NOMO-1 treated with DMSO at 0.1 percent for 48 hours (cell line): Measurements from ENCODE around the gene BMPR2.
"Not testable (repeated sequence)": the region's sequence is repeated elsewhere in the genome, so short reads cannot be mapped to it uniquely, and the experiment has no call there.

Experiments
- DNase-seq: peaks from one replicate; lab custom pipeline; 2025; ENCODE audit not compliant: unreplicated experiment; lab: John Stamatoyannopoulos, UW

The BMPR2 gene

DNA sequence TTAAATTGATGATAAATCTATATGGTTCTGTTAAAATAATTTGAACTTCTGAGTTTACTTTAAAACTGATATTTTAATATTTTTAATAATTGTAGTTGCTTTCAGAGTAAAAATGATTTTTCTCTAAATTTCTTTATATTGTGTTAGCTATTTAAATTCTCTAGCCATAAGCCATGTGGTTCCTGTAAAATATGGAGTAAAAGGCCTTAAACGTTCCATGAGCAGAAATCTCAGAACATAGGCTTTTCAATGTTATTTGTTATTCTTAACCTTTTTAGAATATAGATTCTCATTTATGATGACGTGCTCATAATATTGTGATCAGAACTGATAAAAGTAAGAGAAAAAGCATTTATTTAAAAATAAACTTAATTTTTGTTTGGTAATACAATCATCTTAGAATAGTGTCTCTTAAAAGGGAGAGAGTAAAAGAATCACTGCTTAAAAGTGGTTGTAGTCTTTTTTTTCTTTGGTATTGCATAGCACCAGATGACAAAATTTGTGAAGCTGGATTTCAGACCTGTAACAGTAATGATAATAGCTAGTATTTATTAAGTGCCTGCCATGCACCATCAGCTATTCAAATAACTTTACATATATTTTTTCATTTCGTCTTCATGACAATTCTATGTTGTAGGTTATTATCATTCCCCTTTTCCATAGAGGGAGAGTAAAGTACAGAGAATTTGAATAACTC is 2.7 kb downstream of the BMPR2 start:
- no peak for DNase-seq

DNA sequence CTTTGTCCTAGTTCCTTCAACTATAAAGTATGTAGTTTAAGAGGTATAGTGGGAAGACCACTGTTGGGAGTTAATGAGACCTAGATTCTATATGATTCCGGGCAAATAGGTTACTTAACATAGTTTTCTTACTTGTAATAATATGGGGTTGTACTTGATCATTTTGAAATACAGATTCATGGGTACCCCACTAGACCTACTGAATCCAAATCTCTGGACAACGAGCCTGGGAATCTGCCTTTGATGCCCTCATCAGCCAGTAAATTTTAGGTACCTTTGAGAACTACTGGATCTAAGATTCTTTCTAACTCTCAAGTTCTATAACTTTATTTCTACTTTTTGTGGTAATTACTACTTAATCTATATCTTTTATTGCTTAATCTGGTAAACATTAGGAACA is 6.6 kb downstream of the BMPR2 start:
- no peak for DNase-seq

DNA sequence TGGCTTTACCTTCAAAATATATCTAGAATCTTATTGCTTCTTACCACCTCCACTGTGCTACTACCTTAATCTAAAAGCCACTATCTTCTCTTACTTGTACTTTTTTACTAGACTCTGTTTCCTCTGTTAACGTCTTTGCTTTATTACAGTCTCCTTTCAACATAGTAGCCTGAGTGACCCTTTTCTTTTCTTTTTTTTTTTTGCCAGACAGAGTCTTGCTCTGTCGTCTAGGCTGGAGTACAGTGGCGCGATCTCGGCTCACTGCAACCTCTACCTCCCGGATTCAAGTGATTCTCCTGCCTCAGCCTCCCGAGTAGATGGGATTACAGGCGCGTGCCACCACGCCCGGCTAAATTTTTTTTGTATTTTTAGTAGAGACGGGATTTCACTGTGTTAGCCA is 10.4 kb downstream of the BMPR2 start:
- DNase-seq: not testable (repeated sequence)

- DNase-seq: no peak
Observed at GRCh38 chr2:202387608-202388342, 11.6 kb downstream of the BMPR2 start.

- no peak for DNase-seq
Observed at GRCh38 chr2:202400941-202401340, 24.8 kb downstream of the BMPR2 start.

- no peak for DNase-seq
Observed at GRCh38 chr2:202405798-202406197, 29.7 kb downstream of the BMPR2 start.

DNA sequence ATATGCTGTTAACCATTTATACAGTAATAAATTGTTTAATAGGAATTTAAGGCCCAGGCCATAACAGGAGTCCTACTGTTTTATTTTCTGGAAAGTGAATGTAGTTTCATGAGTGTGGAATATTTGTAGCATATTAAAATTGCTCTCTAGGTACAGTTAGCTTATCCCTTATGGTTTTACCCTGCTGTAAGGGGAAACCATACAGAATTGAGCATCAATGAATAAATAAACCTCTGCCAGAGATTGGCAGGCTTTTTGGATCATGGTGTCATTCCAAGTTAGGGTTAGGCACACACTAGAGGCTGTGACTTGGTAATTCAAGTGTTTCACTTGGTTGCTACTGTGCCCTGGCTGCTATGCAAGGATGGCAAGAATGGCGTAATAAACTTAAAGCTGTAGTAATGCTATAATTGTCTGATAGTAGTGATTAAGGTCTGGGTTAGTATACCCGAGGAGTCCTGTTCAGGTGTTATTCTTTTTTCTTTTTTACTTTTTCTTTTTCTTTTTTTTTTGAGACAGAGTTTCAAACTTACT is 30.4 kb downstream of the BMPR2 start:
- no peak for DNase-seq

GRCh38 chr2:202408546-202409140 is 32.5 kb downstream of the BMPR2 start:
- DNase-seq: no peak

GRCh38 chr2:202410092-202410491 is 34.0 kb downstream of the BMPR2 start:
- DNase-seq: no peak

- DNase-seq: no peak
Observed at GRCh38 chr2:202411097-202411496, 35.0 kb downstream of the BMPR2 start.

- no peak for DNase-seq
Observed at GRCh38 chr2:202418027-202418426, 41.9 kb downstream of the BMPR2 start.

- DNase-seq: no peak
Observed at GRCh38 chr2:202418511-202418910, 42.4 kb downstream of the BMPR2 start.

- no peak for DNase-seq
Observed at GRCh38 chr2:202423139-202423538, 47.0 kb downstream of the BMPR2 start.

DNA sequence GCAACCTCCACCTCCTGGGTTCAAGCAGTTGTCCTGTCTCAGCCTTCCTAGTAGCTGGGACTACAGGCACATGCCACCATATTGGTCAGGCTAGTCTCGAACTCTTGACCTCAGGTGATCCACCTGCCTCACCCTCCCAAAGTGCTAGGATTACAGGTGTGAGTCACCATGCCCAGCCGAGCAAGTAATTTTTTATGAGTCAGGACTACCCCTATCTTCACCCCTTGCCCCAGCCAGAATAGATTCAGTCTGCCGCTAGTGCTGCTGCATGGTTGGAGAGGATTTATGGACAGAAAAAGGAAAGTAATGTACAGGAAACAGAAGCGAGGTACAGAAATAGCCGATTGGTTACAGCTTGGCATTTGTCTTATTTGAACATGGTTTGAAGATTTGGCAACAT is 48.9 kb downstream of the BMPR2 start:
- DNase-seq: no peak

- no peak for DNase-seq
Observed at GRCh38 chr2:202426751-202427150, 50.6 kb downstream of the BMPR2 start.

DNA sequence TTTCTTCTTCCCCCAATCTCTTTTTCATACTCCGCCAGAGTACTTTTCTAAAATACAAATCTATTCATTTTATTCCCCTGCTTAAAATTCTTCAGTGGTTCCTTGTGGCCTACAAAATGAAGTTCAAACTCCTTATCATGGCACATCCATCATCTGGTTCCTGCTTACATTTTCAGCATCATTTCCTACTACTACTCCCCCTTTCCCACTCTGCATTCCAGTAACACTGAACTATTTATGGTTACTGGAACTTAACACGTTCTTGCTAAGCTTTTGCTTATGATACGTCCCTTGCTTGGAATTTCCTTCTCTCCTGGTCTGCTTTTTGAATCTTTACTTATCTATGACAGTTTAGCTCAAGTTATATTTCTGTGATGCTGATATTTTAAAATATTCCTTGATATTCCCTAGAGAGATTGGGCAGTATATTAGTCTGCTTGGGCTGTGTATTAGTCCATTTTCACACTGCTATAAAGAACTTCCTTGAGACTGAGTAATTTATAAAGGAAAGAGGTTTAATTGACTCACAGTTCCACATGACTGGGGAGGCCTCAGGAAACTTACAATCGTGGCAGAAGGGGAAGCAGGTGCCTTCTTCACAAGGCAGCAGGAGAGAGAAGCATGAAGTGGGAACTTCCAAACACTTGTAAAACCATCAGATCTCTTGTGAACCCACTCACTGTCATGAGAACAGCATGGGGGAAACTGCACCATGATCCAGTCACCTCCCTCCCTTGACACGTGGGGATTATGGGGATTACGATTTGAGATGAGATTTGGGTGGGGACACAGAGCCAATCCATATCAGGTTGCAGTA is 53.2 kb downstream of the BMPR2 start:
- DNase-seq: no peak

GRCh38 chr2:202432776-202433175 is 56.6 kb downstream of the BMPR2 start:
- DNase-seq: no peak

DNA sequence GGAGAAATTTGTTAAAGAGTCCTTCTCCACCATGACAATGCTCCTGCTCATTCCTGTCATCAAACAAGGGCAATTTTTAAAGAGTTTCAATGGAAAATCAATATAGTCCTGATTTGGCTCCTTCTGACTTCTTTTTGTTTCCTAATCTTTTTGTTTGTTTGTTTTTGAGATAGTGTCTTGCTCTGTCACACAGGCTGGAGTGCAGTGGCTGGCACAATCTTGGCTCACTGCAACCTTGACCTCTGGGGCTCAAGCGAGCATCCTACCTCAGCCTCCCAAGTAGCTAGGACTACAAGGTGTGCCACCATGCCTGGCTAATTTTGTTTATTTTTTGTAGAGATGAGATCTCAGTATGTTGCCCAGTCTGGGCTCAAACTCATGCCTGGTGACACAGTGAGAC is 58.3 kb downstream of the BMPR2 start:
- DNase-seq: no peak

GRCh38 chr2:202436626-202437025 is 60.5 kb downstream of the BMPR2 start:
- no peak for DNase-seq

- DNase-seq: not testable (repeated sequence)
Observed at GRCh38 chr2:202440117-202440516, 64.0 kb downstream of the BMPR2 start.

DNA sequence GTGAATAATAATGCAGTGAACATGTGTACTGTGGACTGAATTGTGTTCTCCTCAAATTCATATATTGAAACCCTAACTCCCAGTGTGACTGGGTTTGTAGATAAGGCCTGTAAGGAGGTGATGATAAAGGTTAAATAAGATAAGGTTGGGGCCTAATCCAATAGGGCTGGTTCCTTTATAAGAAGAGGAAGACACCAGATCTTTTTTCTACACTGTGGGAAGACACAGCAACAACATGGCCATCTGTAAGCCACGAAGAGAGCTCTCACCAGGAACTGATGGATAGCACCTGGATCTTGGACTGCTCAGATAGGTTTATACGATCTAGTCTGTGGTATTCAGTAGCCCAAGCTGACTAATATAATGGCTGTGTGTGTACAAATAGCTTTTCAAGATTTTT is 66.8 kb downstream of the BMPR2 start:
- DNase-seq: no peak
